IPS-18a (cell line): Measurements from ENCODE around the gene RHOBTB1.
"Not testable (repeated sequence)": the region's sequence is repeated elsewhere in the genome, so short reads cannot be mapped to it uniquely, and the experiment has no call there.

Experiments
- H3K27ac ChIP-seq: one replicate; pipeline ENCODE4 v1.5.1; 2013; ENCODE audit warnings: low read length
- H3K27me3 ChIP-seq: one replicate; pipeline ENCODE4 v1.6.1; 2013; ENCODE audit warnings: mild to moderate bottlenecking, low read length; ENCODE audit not compliant: control insufficient read depth, insufficient read depth
- H3K36me3 ChIP-seq: one replicate; pipeline ENCODE4 v1.6.1; 2013; ENCODE audit warnings: low read depth, low read length; ENCODE audit not compliant: control insufficient read depth
- H3K4me1 ChIP-seq: one replicate; pipeline ENCODE4 v1.6.1; 2013; ENCODE audit warnings: low read depth, low read length; ENCODE audit not compliant: control insufficient read depth
- H3K4me3 ChIP-seq: one replicate; pipeline ENCODE4 v1.5.1; 2013; ENCODE audit warnings: low read length
- H3K9ac ChIP-seq: one replicate; pipeline ENCODE4 v1.6.1; 2013; ENCODE audit warnings: mild to moderate bottlenecking, low read length, moderate library complexity
- H3K9me3 ChIP-seq: one replicate; pipeline ENCODE4 v1.6.1; 2013; ENCODE audit warnings: low read depth, low read length; ENCODE audit not compliant: control insufficient read depth

Gene RHOBTB1

GRCh38 chr10:60975716-60976115 lies 31.7 kb upstream of the RHOBTB1 start:
- Histone ChIP-seq H3K9me3 (no peaks in the 10 kb centered on the region), H3K4me1 (no peaks in the 10 kb centered on the region), H3K27ac (no peak overlapping the region), H3K4me3 (no peak overlapping the region), H3K36me3 (no peaks in the 10 kb centered on the region), H3K27me3 (no peaks in the 10 kb centered on the region), H3K9ac (no peak overlapping the region)

GRCh38 chr10:60974463-60975149 lies 30.6 kb upstream of the RHOBTB1 start:
- no peak overlapping the region for H3K4me3 ChIP-seq
- H3K9me3 ChIP-seq, result no peaks in the 10 kb centered on the region
- H3K4me1 ChIP-seq, result no peaks in the 10 kb centered on the region
- no peaks in the 10 kb centered on the region for H3K36me3 ChIP-seq
- H3K9ac ChIP-seq, result no peak overlapping the region
- no peak overlapping the region for H3K27ac ChIP-seq
- no peaks in the 10 kb centered on the region for H3K27me3 ChIP-seq

GRCh38 chr10:60973086-60973485 lies 29.1 kb upstream of the RHOBTB1 start:
- Histone ChIP-seq H3K9ac (no peak overlapping the region), H3K4me1 (no peaks in the 10 kb centered on the region)

GRCh38 chr10:60972181-60972580 lies 28.2 kb upstream of the RHOBTB1 start:
- not testable (repeated sequence) for H3K4me3 ChIP-seq, H3K27me3 ChIP-seq, H3K27ac ChIP-seq, H3K9me3 ChIP-seq, H3K9ac ChIP-seq, H3K4me1 ChIP-seq, H3K36me3 ChIP-seq

More at GRCh38 chr10:60973086-60973485, 29.1 kb upstream of the RHOBTB1 start:
- Histone ChIP-seq H3K4me3 (no peak overlapping the region), H3K27me3 (no peaks in the 10 kb centered on the region), H3K36me3 (no peaks in the 10 kb centered on the region), H3K27ac (no peak overlapping the region), H3K9me3 (no peaks in the 10 kb centered on the region)

- Histone ChIP-seq H3K27me3 (no peaks in the 10 kb centered on the region), H3K27ac (no peak overlapping the region), H3K4me1 (no peaks in the 10 kb centered on the region), H3K9me3 (no peaks in the 10 kb centered on the region), H3K36me3 (no peaks in the 10 kb centered on the region), H3K4me3 (no peak overlapping the region), H3K9ac (no peak overlapping the region)
Observed at GRCh38 chr10:60970526-60970925, 26.5 kb upstream of the RHOBTB1 start.

- no peak overlapping the region for H3K9ac ChIP-seq
- peaks cover 6% of the 10 kb centered on the region for H3K4me1 ChIP-seq
- H3K9me3 ChIP-seq, result no peaks in the 10 kb centered on the region
- H3K27me3 ChIP-seq, result no peaks in the 10 kb centered on the region
- no peaks in the 10 kb centered on the region for H3K36me3 ChIP-seq
- no peak overlapping the region for H3K4me3 ChIP-seq
- H3K27ac ChIP-seq, result no peak overlapping the region
Observed at GRCh38 chr10:60968504-60968903, 24.5 kb upstream of the RHOBTB1 start.

- Histone ChIP-seq H3K27me3 (no peaks in the 10 kb centered on the region), H3K36me3 (no peaks in the 10 kb centered on the region), H3K27ac (no peak overlapping the region), H3K4me1 (peaks cover 11% of the 10 kb centered on the region), H3K9me3 (no peaks in the 10 kb centered on the region), H3K9ac (no peak overlapping the region), H3K4me3 (no peak overlapping the region)
Observed at GRCh38 chr10:60967854-60968484, 24.0 kb upstream of the RHOBTB1 start.

GRCh38 chr10:60967260-60967659 lies 23.3 kb upstream of the RHOBTB1 start:
- Histone ChIP-seq H3K9ac (no peak overlapping the region), H3K4me1 (peaks cover 12% of the 10 kb centered on the region), H3K36me3 (no peaks in the 10 kb centered on the region), H3K9me3 (no peaks in the 10 kb centered on the region), H3K4me3 (no peak overlapping the region), H3K27ac (no peak overlapping the region), H3K27me3 (no peaks in the 10 kb centered on the region)

GRCh38 chr10:60965696-60966095 lies 21.7 kb upstream of the RHOBTB1 start:
- Histone ChIP-seq H3K27me3 (no peaks in the 10 kb centered on the region), H3K4me3 (no peak overlapping the region), H3K4me1 (peaks cover 12% of the 10 kb centered on the region), H3K9me3 (no peaks in the 10 kb centered on the region), H3K27ac (no peak overlapping the region), H3K9ac (no peak overlapping the region), H3K36me3 (no peaks in the 10 kb centered on the region)

GRCh38 chr10:60964257-60965235 lies 20.6 kb upstream of the RHOBTB1 start:
- H3K9me3 ChIP-seq, result no peaks in the 10 kb centered on the region
- no peaks in the 10 kb centered on the region for H3K27me3 ChIP-seq
- no peak overlapping the region for H3K9ac ChIP-seq
- peaks cover 12% of the 10 kb centered on the region for H3K4me1 ChIP-seq
- no peak overlapping the region for H3K27ac ChIP-seq
- H3K36me3 ChIP-seq, result no peaks in the 10 kb centered on the region
- no peak overlapping the region for H3K4me3 ChIP-seq

- Histone ChIP-seq H3K27me3 (no peaks in the 10 kb centered on the region), H3K4me1 (peaks cover 12% of the 10 kb centered on the region), H3K9ac (no peak overlapping the region), H3K27ac (no peak overlapping the region), H3K9me3 (no peaks in the 10 kb centered on the region), H3K4me3 (no peak overlapping the region), H3K36me3 (no peaks in the 10 kb centered on the region)
Observed at GRCh38 chr10:60963441-60964256, 19.7 kb upstream of the RHOBTB1 start.
